CD4-positive, alpha-beta T cell (primary cell): Measurements from ENCODE around the gene SLC44A5. TPM values are rescaled to one million over a fixed set of nuclear protein-coding genes. Genes with fewer than 3 reads are reported as not detected.

Source experiments
- ATAC-seq: fragments of 200-7000 bp; cut with Tn5 transposase; one replicate; pipeline ENCODE4 v1.10.0; 2022; ENCODE audit warnings: mild to moderate bottlenecking; ENCODE audit not compliant: poor library complexity
- CTCF ChIA-PET: fragments of 350-600 bp; sonication (Branson Sonifier 250); formaldehyde crosslinking; loops from one replicate; lab custom pipeline; 2021; ENCODE audit warnings: antibody characterized with exemption, inconsistent platforms; lab: Charles Lee
- POLR2A ChIA-PET: fragments of 350-600 bp; sonication (Branson Sonifier 250); formaldehyde crosslinking; loops from one replicate; lab custom pipeline; 2021; ENCODE audit warnings: antibody characterized with exemption, inconsistent platforms; lab: Charles Lee
- DNase-seq, 14 experiments: peaks; one replicate each; pipeline ENCODE4 v3.0.0-alpha.2; 2013 to 2020; ENCODE audit warnings: mixed read lengths in 2 of 14
- H3K27ac ChIP-seq, 2 donors: one replicate each; pipeline versions ENCODE4 v1.5.1 to v1.7.0; 2013; ENCODE audit warnings: low read length in 2 of 2, low read depth in 1 of 2, mild to moderate bottlenecking in 1 of 2
- H3K27me3 ChIP-seq, 2 experiments: 1 replicate in 1 of 2; 2 replicates in 1 of 2; pipeline versions ENCODE4 v1.6.1 to v1.7.0; 2013; ENCODE audit warnings: low read length in 2 of 2, control low read depth in 1 of 2, mild to moderate bottlenecking in 1 of 2, moderate library complexity in 1 of 2; ENCODE audit not compliant: insufficient read depth in 2 of 2, control insufficient read depth in 1 of 2
- H3K36me3 ChIP-seq: one replicate; pipeline ENCODE4 v1.6.1; 2013; ENCODE audit warnings: low read length, control low read depth; ENCODE audit not compliant: insufficient read depth
- H3K4me1 ChIP-seq: one replicate; pipeline ENCODE4 v1.6.1; 2013; ENCODE audit warnings: low read length, control low read depth; ENCODE audit not compliant: insufficient read depth
- H3K4me3 ChIP-seq: one replicate; pipeline ENCODE4 v1.5.1; 2013; ENCODE audit warnings: mild to moderate bottlenecking, low read length, moderate library complexity
- H3K9me3 ChIP-seq, 2 experiments: 1 replicate in 1 of 2; 2 replicates in 1 of 2; pipeline versions ENCODE4 v1.6.1 to v1.7.0; 2013; ENCODE audit warnings: low read length in 2 of 2, mild to moderate bottlenecking in 2 of 2, control low read depth in 1 of 2, moderate library complexity in 1 of 2; ENCODE audit not compliant: control insufficient read depth in 1 of 2, insufficient read depth in 1 of 2
- H3K27ac Mint-ChIP-seq: one replicate; pipeline ENCODE4 v1.8.0; 2020; ENCODE audit warnings: mixed read lengths
- H3K27me3 Mint-ChIP-seq: one replicate; pipeline ENCODE4 v1.8.0; 2021; ENCODE audit warnings: mixed read lengths
- H3K36me3 Mint-ChIP-seq: one replicate; pipeline ENCODE4 v1.8.0; 2021; ENCODE audit warnings: low read depth, mixed read lengths
- H3K4me1 Mint-ChIP-seq: one replicate; pipeline ENCODE4 v1.8.0; 2021; ENCODE audit warnings: low read depth, mixed read lengths
- H3K4me3 Mint-ChIP-seq: one replicate; pipeline ENCODE4 v1.8.0; 2020; ENCODE audit warnings: mild to moderate bottlenecking, mixed read lengths
- H3K9me3 Mint-ChIP-seq: one replicate; pipeline ENCODE4 v1.8.0; 2020; ENCODE audit warnings: mixed read lengths
- intact Hi-C, 2 experiments: fragments of 100-400 bp; cut with DNase I in 1 of 2; cut with micrococcal nuclease in 1 of 2; formaldehyde crosslinking; loops; one replicate each; pipeline versions ENCODE4 v1.15.1 to v1.9.0; 2023 to 2025; cut with DNase I, micrococcal nuclease
- total RNA-seq, 174 experiments: library from RNA in 2 of 174; stranded (reverse) in 2 of 174; gene quantifications; one replicate each; pipeline ENCODE4 v1.2.3 and lab custom pipeline; 2021 to 2026
- TF ChIP-seq, protein P1 (sequence below): fragments of 200-600 bp; IDR thresholded peaks from one replicate; pipeline ENCODE4 v1.8.0; 2022; ENCODE audit warnings: antibody characterized with exemption, mild to moderate bottlenecking

Gene SLC44A5
- total RNA-seq, 2 experiments from 2014 or later, result not detected

DNA sequence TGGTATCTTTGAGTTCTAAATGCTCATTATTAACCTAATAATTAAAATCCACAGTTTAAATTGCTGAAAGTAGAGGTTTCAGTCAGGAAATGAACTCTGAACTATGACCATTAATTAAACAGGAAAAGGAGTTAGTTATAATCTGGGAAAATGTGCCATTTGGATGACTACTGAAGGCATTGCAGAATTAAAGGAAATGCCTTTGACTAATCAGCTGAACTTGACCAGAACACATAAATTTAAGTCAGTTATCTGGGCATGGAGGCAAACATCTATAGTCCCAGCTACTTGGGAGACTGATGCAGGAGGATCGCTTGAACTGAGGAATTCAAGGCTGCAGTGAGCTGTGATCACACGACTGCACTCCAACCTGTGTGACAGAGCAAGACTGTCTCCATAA lies 31.9 kb downstream of the SLC44A5 start:
- Mint-ChIP-seq H3K36me3 (no peaks in the 10 kb centered on the region), H3K27ac (no peak overlapping the region), H3K9me3 (no peaks in the 10 kb centered on the region), H3K4me1 (no peaks in the 10 kb centered on the region), H3K27me3 (peaks cover 11% of the 10 kb centered on the region), H3K4me3 (no peak overlapping the region)
- ATAC-seq (no peak), DNase-seq (no peak)
- Histone ChIP-seq H3K36me3 (no peaks in the 10 kb centered on the region), H3K9me3 (no peaks in the 10 kb centered on the region), H3K4me1 (no peaks in the 10 kb centered on the region), H3K27ac (no peak overlapping the region), H3K4me3 (no peak overlapping the region), H3K27me3 (peaks cover 0 to 4% of the 10 kb centered on the region in 2 experiments)
- intact Hi-C loops, result no loop called here
- CTCF ChIA-PET, result interaction anchor here (0.9 kb wide), 1 partner anchor 17 kb away, joined by 3 read pairs; no protein-coding TSS in a partner anchor
- TF ChIP-seq, protein P1, sequence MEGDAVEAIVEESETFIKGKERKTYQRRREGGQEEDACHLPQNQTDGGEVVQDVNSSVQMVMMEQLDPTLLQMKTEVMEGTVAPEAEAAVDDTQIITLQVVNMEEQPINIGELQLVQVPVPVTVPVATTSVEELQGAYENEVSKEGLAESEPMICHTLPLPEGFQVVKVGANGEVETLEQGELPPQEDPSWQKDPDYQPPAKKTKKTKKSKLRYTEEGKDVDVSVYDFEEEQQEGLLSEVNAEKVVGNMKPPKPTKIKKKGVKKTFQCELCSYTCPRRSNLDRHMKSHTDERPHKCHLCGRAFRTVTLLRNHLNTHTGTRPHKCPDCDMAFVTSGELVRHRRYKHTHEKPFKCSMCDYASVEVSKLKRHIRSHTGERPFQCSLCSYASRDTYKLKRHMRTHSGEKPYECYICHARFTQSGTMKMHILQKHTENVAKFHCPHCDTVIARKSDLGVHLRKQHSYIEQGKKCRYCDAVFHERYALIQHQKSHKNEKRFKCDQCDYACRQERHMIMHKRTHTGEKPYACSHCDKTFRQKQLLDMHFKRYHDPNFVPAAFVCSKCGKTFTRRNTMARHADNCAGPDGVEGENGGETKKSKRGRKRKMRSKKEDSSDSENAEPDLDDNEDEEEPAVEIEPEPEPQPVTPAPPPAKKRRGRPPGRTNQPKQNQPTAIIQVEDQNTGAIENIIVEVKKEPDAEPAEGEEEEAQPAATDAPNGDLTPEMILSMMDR, result no peak
- POLR2A ChIA-PET, result no interaction called here

DNA sequence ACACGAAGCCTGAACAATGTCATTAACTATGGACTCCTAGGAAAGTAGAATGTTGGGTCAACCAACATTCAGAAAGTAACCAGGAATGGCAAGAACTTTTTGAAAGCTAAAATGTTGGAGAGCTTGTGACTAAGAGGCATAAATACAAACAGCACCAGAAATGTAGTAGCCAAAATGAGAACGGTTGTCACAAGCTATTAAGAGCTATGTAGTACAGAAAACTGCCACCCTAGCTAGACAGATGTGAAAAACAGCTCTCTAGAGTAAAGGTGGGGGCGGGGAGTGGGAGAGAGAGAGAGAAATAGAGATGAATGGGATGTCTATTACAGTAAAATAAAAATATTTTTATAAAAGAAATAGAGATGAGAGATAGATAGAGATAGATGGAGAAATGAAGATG lies 35.1 kb downstream of the SLC44A5 start:
- POLR2A ChIA-PET, result no interaction called here
- Histone ChIP-seq H3K27ac (no peak overlapping the region), H3K4me1 (no peaks in the 10 kb centered on the region), H3K36me3 (no peaks in the 10 kb centered on the region), H3K27me3 (peaks cover 0 to 4% of the 10 kb centered on the region in 2 experiments), H3K9me3 (no peaks in the 10 kb centered on the region), H3K4me3 (no peak overlapping the region)
- Mint-ChIP-seq H3K4me1 (no peaks in the 10 kb centered on the region), H3K27ac (no peak overlapping the region), H3K36me3 (no peaks in the 10 kb centered on the region), H3K27me3 (peaks cover 9% of the 10 kb centered on the region), H3K9me3 (no peaks in the 10 kb centered on the region), H3K4me3 (no peak overlapping the region)
- DNase-seq, result no peak
- TF ChIP-seq, protein P1, result no peak
- ATAC-seq, result no peak
- CTCF ChIA-PET, result interaction anchor here (0.6 kb wide), 1 partner anchor 61 kb away, joined by 3 read pairs; no protein-coding TSS in a partner anchor
- intact Hi-C loops, result no loop called here

DNA sequence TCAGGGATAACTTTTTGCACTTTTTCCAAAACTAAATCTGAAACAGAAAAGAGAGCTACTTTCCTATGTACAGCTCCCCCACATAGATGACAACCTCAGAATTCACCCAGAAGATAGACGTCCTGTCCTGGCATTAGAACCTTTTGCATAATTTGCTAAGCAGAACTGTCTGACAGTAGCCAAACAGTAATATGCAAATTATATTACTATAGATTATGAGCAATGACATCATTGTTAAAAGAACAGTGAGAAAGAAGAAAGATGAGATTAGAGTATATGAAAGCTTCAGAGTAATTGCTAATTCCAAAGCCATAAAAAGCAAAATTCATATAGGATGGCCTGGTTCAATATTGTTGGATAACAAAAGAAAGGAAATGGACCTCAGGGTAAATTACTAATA lies 43.7 kb downstream of the SLC44A5 start:
- POLR2A ChIA-PET, result no interaction called here
- H3K4me1 ChIP-seq, result no peaks in the 10 kb centered on the region
- ATAC-seq, result no peak
- Mint-ChIP-seq H3K27ac (no peak overlapping the region), H3K9me3 (no peaks in the 10 kb centered on the region), H3K27me3 (peaks cover 20% of the 10 kb centered on the region), H3K4me3 (no peak overlapping the region), H3K4me1 (no peaks in the 10 kb centered on the region), H3K36me3 (no peaks in the 10 kb centered on the region)
- no peaks in the 10 kb centered on the region for H3K36me3 ChIP-seq
- no peak overlapping the region for H3K27ac ChIP-seq
- TF ChIP-seq, protein P1, result no peak
- DNase-seq, result no peak
- CTCF ChIA-PET, result no interaction called here
- H3K4me3 ChIP-seq, result no peak overlapping the region
- H3K9me3 ChIP-seq, result no peaks in the 10 kb centered on the region
- no peaks in the 10 kb centered on the region for H3K27me3 ChIP-seq
- intact Hi-C loops, result no loop called here
